OCI-LY3 (cell line): ENCODE data around the gene EHBP1.

Source experiments
- CTCF ChIP-seq: fragments of 200-600, 300-600 bp; sonication (generic); IDR thresholded peaks from 2 replicates; pipeline ENCODE4 v1.5.1; 2014; ENCODE audit warnings: antibody characterized with exemption, low read length, low read depth
- EZH2phosphoT487 ChIP-seq: fragments of 200-600 bp; shearing (Covaris generic); IDR thresholded peaks from 2 replicates; pipeline ENCODE4 v1.6.1; 2018; ENCODE audit warnings: antibody characterized with exemption, mixed run types, low read depth

GRCh38 chr2:63027220-63027619 lies 321.7 kb downstream of the EHBP1 start:
- no peak for TF ChIP-seq CTCF
- TF ChIP-seq EZH2phosphoT487: no peak
